SK-N-SH treated with all-trans-retinoic acid at 6 μM for 48 hours (cell line): ENCODE data around the gene HCFC1.

Experiments
- ATAC-seq: fragments of 200-7000 bp; cut with Tn5 transposase; 3 replicates; pipeline ENCODE4 v1.9.1; 2020; ENCODE audit warnings: mild to moderate bottlenecking, moderate library complexity
- ARNTL ChIP-seq: fragments of 450-650 bp; formaldehyde crosslinking; IDR thresholded peaks from 2 replicates; pipeline ENCODE4 v1.5.0; 2020; ENCODE audit warnings: low read depth, mild to moderate bottlenecking, moderate library complexity, borderline replicate concordance
- BACH2 ChIP-seq: fragments of 250-450 bp; sonication (Bioruptor Pico); IDR thresholded peaks from 2 replicates; pipeline ENCODE4 v1.9.0; 2021; ENCODE audit warnings: mild to moderate bottlenecking, borderline replicate concordance
- ESRRG ChIP-seq: fragments of 250-450 bp; sonication (Bioruptor Pico); IDR thresholded peaks from 2 replicates; pipeline ENCODE4 v1.6.1; 2021; ENCODE audit warnings: mild to moderate bottlenecking
- GLIS3 ChIP-seq: fragments of 250-450 bp; sonication (Bioruptor Pico); IDR thresholded peaks from 2 replicates; pipeline ENCODE4 v1.5.0; 2020; ENCODE audit warnings: mild to moderate bottlenecking, moderate library complexity
- ISL1 ChIP-seq: fragments of 250-450 bp; sonication (Bioruptor Pico); IDR thresholded peaks from 2 replicates; pipeline ENCODE4 v2.1.2; 2022; ENCODE audit warnings: mild to moderate bottlenecking, moderate library complexity
- OSR1 ChIP-seq: fragments of 250-450 bp; sonication (Bioruptor Pico); IDR thresholded peaks from 2 replicates; pipeline ENCODE4 v1.8.0; 2022; ENCODE audit warnings: moderate library complexity, mild to moderate bottlenecking, inconsistent platforms
- PPARA ChIP-seq: fragments of 250-450 bp; sonication (Bioruptor Pico); IDR thresholded peaks from 2 replicates; pipeline ENCODE4 v1.5.0; 2020; ENCODE audit warnings: mild to moderate bottlenecking, borderline replicate concordance
- RARB ChIP-seq: fragments of 250-450 bp; sonication (Bioruptor Pico); IDR thresholded peaks from 2 replicates; pipeline ENCODE4 v1.8.0; 2021; ENCODE audit warnings: mild to moderate bottlenecking, moderate library complexity
- TCF4 ChIP-seq: fragments of 250-450 bp; sonication (Bioruptor Pico); IDR thresholded peaks from 2 replicates; pipeline ENCODE4 v1.8.0; 2021; ENCODE audit warnings: mild to moderate bottlenecking, moderate library complexity, borderline replicate concordance
- TOX ChIP-seq: fragments of 250-450 bp; sonication (Bioruptor Pico); IDR thresholded peaks from 2 replicates; pipeline ENCODE4 v1.8.0; 2021; ENCODE audit warnings: mild to moderate bottlenecking, moderate library complexity, borderline replicate concordance
- ZC3H10 ChIP-seq: fragments of 250-450 bp; sonication (Bioruptor Pico); IDR thresholded peaks from 2 replicates; pipeline ENCODE4 v1.5.1; 2021; ENCODE audit warnings: mild to moderate bottlenecking, moderate library complexity
- ZFP3 ChIP-seq: fragments of 250-450 bp; sonication (Bioruptor Pico); IDR thresholded peaks from 2 replicates; pipeline ENCODE4 v1.5.0; 2020; ENCODE audit warnings: mild to moderate bottlenecking, moderate library complexity
- ZFP30 ChIP-seq: fragments of 450-650 bp; formaldehyde crosslinking; IDR thresholded peaks from 2 replicates; pipeline ENCODE4 v1.5.0; 2022; ENCODE audit warnings: mild to moderate bottlenecking, moderate library complexity
- ZNF565 ChIP-seq: fragments of 450-650 bp; formaldehyde crosslinking; conservative IDR thresholded peaks from 2 replicates; pipeline ENCODE4 v1.5.0; 2020; ENCODE audit warnings: low read depth, mild to moderate bottlenecking, moderate library complexity
- ZNF70 ChIP-seq: fragments of 450-650 bp; formaldehyde crosslinking; IDR thresholded peaks from 2 replicates; pipeline ENCODE4 v1.5.0; 2020; ENCODE audit warnings: mild to moderate bottlenecking, moderate library complexity
- ZNF8 ChIP-seq: fragments of 450-650 bp; formaldehyde crosslinking; IDR thresholded peaks from 2 replicates; pipeline ENCODE4 v1.5.0; 2020; ENCODE audit warnings: mild to moderate bottlenecking, moderate library complexity
- TF ChIP-seq, protein P1 (sequence below): fragments of 250-450 bp; sonication (Bioruptor Pico); IDR thresholded peaks from 2 replicates; pipeline ENCODE4 v1.5.1; 2021; ENCODE audit warnings: mild to moderate bottlenecking, moderate library complexity
- TF ChIP-seq, protein P2 (sequence below): fragments of 250-450 bp; sonication (Bioruptor Pico); IDR thresholded peaks from 2 replicates; pipeline ENCODE4 v1.5.0; 2020; ENCODE audit warnings: mild to moderate bottlenecking, moderate library complexity
- TF ChIP-seq, protein P3 (sequence below): fragments of 250-450 bp; sonication (Bioruptor Pico); IDR thresholded peaks from 2 replicates; pipeline ENCODE4 v1.8.0; 2020; ENCODE audit warnings: mild to moderate bottlenecking, moderate library complexity, borderline replicate concordance
- TF ChIP-seq, protein P4 (sequence below): fragments of 250-450 bp; sonication (Bioruptor Pico); IDR thresholded peaks from 2 replicates; pipeline ENCODE4 v1.8.0; 2021; ENCODE audit warnings: low read depth, mild to moderate bottlenecking, moderate library complexity, borderline replicate concordance

The HCFC1 gene

DNA sequence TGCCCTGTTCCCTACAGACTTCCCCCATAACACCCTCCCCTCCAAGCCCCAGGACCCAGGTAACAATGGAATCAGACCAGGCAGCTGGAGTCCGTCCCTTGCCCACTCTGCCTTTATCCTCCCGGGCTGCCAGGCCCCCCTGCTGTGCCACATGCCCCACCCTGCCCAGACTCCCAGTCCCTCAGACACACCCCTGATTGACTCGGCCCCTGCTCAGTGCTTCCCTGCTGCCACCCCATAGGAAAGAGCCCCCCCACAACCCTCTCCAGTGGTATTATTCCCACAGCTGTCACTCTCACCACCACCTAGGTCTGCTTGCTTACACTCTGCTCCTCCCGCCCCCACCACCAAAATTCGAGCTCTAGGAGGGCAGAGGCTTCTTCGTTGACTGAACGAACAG is 32.0 kb downstream of the HCFC1 start:
- TF ChIP-seq ZFP3 (CRISPR knock-in tag) (no peak), ZFP30 (CRISPR knock-in tag) (no peak), GLIS3 (CRISPR knock-in tag) (no peak), OSR1 (CRISPR knock-in tag) (no peak), ARNTL (CRISPR knock-in tag) (no peak), BACH2 (CRISPR knock-in tag) (no peak)
- TF ChIP-seq, protein P1, sequence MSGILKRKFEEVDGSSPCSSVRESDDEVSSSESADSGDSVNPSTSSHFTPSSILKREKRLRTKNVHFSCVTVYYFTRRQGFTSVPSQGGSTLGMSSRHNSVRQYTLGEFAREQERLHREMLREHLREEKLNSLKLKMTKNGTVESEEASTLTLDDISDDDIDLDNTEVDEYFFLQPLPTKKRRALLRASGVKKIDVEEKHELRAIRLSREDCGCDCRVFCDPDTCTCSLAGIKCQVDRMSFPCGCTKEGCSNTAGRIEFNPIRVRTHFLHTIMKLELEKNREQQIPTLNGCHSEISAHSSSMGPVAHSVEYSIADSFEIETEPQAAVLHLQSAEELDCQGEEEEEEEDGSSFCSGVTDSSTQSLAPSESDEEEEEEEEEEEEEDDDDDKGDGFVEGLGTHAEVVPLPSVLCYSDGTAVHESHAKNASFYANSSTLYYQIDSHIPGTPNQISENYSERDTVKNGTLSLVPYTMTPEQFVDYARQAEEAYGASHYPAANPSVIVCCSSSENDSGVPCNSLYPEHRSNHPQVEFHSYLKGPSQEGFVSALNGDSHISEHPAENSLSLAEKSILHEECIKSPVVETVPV (CRISPR knock-in tag) = no peak
- TF ChIP-seq, protein P2, sequence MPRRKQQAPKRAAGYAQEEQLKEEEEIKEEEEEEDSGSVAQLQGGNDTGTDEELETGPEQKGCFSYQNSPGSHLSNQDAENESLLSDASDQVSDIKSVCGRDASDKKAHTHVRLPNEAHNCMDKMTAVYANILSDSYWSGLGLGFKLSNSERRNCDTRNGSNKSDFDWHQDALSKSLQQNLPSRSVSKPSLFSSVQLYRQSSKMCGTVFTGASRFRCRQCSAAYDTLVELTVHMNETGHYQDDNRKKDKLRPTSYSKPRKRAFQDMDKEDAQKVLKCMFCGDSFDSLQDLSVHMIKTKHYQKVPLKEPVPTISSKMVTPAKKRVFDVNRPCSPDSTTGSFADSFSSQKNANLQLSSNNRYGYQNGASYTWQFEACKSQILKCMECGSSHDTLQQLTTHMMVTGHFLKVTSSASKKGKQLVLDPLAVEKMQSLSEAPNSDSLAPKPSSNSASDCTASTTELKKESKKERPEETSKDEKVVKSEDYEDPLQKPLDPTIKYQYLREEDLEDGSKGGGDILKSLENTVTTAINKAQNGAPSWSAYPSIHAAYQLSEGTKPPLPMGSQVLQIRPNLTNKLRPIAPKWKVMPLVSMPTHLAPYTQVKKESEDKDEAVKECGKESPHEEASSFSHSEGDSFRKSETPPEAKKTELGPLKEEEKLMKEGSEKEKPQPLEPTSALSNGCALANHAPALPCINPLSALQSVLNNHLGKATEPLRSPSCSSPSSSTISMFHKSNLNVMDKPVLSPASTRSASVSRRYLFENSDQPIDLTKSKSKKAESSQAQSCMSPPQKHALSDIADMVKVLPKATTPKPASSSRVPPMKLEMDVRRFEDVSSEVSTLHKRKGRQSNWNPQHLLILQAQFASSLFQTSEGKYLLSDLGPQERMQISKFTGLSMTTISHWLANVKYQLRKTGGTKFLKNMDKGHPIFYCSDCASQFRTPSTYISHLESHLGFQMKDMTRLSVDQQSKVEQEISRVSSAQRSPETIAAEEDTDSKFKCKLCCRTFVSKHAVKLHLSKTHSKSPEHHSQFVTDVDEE (CRISPR knock-in tag) = no peak

GRCh38 chrX:153938226-153938786 is 33.3 kb downstream of the HCFC1 start:
- no peak for ATAC-seq
- TF ChIP-seq, protein P2 (CRISPR knock-in tag) = no peak
- TF ChIP-seq, protein P3, sequence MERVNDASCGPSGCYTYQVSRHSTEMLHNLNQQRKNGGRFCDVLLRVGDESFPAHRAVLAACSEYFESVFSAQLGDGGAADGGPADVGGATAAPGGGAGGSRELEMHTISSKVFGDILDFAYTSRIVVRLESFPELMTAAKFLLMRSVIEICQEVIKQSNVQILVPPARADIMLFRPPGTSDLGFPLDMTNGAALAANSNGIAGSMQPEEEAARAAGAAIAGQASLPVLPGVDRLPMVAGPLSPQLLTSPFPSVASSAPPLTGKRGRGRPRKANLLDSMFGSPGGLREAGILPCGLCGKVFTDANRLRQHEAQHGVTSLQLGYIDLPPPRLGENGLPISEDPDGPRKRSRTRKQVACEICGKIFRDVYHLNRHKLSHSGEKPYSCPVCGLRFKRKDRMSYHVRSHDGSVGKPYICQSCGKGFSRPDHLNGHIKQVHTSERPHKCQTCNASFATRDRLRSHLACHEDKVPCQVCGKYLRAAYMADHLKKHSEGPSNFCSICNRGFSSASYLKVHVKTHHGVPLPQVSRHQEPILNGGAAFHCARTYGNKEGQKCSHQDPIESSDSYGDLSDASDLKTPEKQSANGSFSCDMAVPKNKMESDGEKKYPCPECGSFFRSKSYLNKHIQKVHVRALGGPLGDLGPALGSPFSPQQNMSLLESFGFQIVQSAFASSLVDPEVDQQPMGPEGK (CRISPR knock-in tag) = no peak
- TF ChIP-seq TOX (CRISPR knock-in tag) = no peak
- TF ChIP-seq TCF4 (CRISPR knock-in tag) = no peak
- TF ChIP-seq PPARA (CRISPR knock-in tag) = no peak
- TF ChIP-seq ZNF565 (CRISPR knock-in tag) = no peak
- no peak for TF ChIP-seq RARB
- TF ChIP-seq ARNTL (CRISPR knock-in tag) = no peak
- TF ChIP-seq OSR1 (CRISPR knock-in tag) = no peak
- no peak for TF ChIP-seq ESRRG (CRISPR knock-in tag)
- TF ChIP-seq ZC3H10 (CRISPR knock-in tag) = no peak
- TF ChIP-seq ISL1 = no peak
- TF ChIP-seq, protein P1 (CRISPR knock-in tag) = no peak
- no peak for TF ChIP-seq ZNF70 (CRISPR knock-in tag)
- no peak for TF ChIP-seq ZNF8
- no peak for TF ChIP-seq ZFP3 (CRISPR knock-in tag)
- TF ChIP-seq, protein P4, sequence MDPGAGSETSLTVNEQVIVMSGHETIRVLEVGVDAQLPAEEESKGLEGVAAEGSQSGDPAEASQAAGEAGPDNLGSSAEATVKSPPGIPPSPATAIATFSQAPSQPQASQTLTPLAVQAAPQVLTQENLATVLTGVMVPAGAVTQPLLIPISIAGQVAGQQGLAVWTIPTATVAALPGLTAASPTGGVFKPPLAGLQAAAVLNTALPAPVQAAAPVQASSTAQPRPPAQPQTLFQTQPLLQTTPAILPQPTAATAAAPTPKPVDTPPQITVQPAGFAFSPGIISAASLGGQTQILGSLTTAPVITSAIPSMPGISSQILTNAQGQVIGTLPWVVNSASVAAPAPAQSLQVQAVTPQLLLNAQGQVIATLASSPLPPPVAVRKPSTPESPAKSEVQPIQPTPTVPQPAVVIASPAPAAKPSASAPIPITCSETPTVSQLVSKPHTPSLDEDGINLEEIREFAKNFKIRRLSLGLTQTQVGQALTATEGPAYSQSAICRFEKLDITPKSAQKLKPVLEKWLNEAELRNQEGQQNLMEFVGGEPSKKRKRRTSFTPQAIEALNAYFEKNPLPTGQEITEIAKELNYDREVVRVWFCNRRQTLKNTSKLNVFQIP (CRISPR knock-in tag) = no peak

More for the DNA sequence above, 32.0 kb downstream of the HCFC1 start:
- ATAC-seq = no peak
